ENCODE data around the gene ITGB2.

Gene ITGB2

DNA sequence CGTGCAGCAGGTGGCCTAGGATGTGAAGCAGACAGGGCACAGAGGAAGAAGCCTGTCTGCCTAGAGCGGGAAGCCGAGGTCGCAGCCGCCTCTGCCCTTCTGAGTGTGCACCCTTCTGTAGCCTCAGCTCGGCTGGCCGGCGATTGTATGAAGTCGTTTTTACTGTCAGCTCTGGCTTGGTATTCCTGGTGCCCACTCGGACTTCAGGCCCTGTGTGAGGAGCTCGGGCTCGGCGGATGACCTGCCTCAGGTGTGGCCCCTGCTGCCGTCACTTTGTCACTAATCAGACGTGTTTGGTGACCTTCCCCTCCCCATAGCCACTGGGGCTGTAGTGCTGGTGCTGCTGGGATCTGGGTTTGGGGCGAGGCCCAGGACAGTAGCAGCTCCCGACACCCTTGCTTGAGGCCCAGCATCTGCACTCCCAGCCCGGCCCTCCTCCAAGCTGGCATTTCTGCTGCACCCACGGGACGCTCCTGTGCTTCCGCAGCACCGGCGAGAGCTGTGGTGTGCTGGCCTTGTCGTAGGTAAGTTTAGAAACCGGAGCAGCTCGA lies 37.3 kb upstream of the ITGB2 start:
- H3K36me3 Mint-ChIP-seq: peaks cover 59% of the 10 kb centered on the region
- no peak overlapping the region for H3K4me3 Mint-ChIP-seq
- H3K4me1 Mint-ChIP-seq: peaks cover 8% of the 10 kb centered on the region

DNA sequence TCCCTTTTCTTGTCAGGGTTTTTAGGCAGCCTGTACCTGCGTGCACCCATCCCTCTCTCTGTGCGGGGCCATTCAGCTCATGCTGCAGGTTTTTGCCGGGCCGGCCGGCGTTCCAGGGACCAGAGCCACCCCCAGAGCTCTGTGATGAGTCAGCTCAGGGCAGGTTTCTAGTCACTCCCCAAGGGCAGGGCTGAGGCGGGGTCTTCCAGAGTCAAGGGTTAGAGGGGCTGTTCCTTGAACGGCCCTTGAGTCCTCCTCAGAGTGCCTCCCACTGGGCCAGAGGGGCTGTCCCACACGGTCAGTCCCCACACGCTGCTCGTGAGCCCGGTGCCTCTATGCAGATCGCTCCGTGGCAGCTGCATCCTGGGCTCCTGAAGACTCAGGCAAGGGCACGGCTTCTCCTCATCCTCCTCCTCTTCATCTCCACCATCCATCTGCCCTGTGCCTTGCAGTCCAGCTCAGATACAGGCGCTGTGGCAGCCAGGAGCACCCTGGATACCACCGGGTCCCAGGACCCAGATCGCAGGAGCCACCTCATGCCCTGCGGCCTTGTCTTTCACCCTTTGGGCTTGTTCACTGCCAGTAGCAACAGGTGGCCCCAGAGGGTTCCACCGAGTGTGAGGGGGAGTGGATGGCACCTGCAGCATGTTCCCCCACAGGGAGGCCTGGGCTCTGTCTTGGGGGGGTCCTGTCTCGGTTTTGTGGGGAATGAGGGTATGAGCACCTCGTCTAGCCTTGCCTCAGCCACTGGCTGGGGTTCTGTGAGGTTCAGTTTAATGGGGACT lies 36.5 kb upstream of the ITGB2 start:
- Mint-ChIP-seq H3K27ac (no peak overlapping the region), H3K4me3 (no peak overlapping the region), H3K9me3 (no peaks in the 10 kb centered on the region), H3K4me1 (peaks cover 15% of the 10 kb centered on the region), H3K36me3 (peaks cover 56% of the 10 kb centered on the region), H3K27me3 (no peaks in the 10 kb centered on the region)
- no peak for ATAC-seq

More for the DNA sequence above, 37.3 kb upstream of the ITGB2 start:
- H3K27ac Mint-ChIP-seq: no peak overlapping the region
- H3K9me3 Mint-ChIP-seq: no peaks in the 10 kb centered on the region
- no peak for ATAC-seq
- no peaks in the 10 kb centered on the region for H3K27me3 Mint-ChIP-seq

GRCh38 chr21:44956356-44957046 lies 35.8 kb upstream of the ITGB2 start:
- Mint-ChIP-seq H3K4me1 (peaks cover 18% of the 10 kb centered on the region), H3K4me3 (no peak overlapping the region), H3K9me3 (no peaks in the 10 kb centered on the region), H3K27ac (no peak overlapping the region), H3K36me3 (peaks cover 53% of the 10 kb centered on the region), H3K27me3 (no peaks in the 10 kb centered on the region)
- ATAC-seq: no peak

GRCh38 chr21:44955798-44956175 lies 35.1 kb upstream of the ITGB2 start:
- peaks cover 52% of the 10 kb centered on the region for H3K36me3 Mint-ChIP-seq
- H3K4me1 Mint-ChIP-seq: peaks cover 24% of the 10 kb centered on the region
- H3K4me3 Mint-ChIP-seq: no peak overlapping the region
- no peak overlapping the region for H3K27ac Mint-ChIP-seq
- no peaks in the 10 kb centered on the region for H3K27me3 Mint-ChIP-seq
- no peaks in the 10 kb centered on the region for H3K9me3 Mint-ChIP-seq
- no peak for ATAC-seq

DNA sequence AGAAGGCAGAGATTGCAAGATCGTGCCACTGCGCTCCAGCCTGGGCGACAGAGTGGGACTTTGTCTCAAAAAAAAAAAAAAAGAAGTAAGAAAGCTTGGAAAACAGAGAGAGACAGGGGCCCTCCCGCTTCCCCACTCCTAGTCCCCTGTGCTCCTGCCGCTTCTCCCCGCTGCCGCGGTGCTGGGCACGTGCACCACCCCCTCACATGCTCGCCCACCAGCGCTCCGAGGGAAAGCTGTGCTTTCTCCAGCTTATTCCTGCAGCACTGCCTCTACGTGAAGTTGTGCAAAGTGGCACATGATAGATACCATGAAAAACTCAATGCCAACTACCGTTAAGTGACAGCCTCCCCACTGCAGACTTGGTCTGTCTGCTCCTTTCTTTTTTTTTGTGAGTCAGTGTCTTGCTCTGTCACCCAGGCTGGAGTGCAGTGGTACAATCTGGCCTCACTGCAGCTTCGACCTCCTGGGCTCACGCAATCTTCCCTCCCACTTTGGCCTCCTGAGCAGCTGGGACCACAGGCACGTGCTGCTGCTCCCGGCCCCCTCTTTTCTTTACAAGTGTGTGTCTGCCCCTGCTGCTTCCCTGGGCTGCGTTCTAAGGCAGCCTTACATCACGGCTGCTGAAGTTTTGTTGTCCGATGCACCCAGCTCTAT lies 34.6 kb upstream of the ITGB2 start:
- Mint-ChIP-seq H3K4me3 (no peak overlapping the region), H3K36me3 (peaks cover 48% of the 10 kb centered on the region), H3K4me1 (peaks cover 24% of the 10 kb centered on the region), H3K9me3 (no peaks in the 10 kb centered on the region), H3K27ac (no peak overlapping the region), H3K27me3 (no peaks in the 10 kb centered on the region)
- ATAC-seq: no peak

DNA sequence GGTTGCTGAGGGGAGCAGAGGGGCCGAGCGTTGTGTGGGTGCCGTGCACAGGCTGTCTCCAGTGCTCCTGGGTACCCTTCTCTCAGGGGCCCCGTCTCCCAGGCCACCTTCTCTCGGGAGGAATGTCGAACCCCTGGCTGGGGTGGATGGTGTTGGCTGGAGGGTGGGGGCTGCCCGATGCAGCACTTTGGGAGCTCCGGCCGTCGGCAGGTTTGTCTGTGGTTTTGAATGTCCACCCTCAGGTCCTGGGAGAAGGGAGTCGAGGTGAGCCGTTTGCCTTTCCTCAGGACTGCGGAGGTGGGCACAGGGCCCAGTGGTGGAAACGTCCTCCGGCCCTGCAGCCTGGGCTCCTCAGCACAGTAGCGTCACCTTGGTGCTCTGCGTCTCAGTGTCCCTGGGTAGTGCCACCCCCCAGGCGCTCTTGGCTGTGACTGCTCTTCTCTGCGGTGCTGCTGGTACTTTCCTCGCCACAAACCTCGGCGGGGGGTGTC lies 33.6 kb upstream of the ITGB2 start:
- Mint-ChIP-seq H3K27ac (no peak overlapping the region), H3K4me1 (peaks cover 29% of the 10 kb centered on the region), H3K4me3 (no peak overlapping the region), H3K36me3 (peaks cover 48% of the 10 kb centered on the region), H3K27me3 (no peaks in the 10 kb centered on the region), H3K9me3 (no peaks in the 10 kb centered on the region)
- no peak for ATAC-seq

DNA sequence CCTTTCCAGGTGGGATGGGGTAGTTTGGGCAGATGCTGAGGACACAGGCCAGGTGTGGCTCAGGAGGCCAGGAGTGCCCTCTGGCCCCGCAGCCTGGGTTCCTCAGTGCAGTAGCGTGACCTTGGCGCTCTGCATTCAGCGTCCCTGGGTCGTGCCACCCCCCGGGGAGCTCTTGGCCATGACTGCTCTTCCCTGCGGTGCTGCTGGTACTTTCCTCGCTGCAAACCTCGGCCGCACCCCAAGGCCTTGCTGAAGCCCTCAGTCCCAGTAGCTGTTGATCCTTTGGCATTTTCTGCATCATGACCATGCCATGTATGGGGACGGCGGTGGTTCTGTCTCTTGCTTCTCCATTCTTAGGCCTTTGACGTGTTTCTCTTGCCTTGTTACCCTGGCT lies 32.9 kb upstream of the ITGB2 start:
- H3K9me3 Mint-ChIP-seq: no peaks in the 10 kb centered on the region
- H3K27ac Mint-ChIP-seq: no peak overlapping the region
- ATAC-seq: no peak
- no peak overlapping the region for H3K4me3 Mint-ChIP-seq
- no peaks in the 10 kb centered on the region for H3K27me3 Mint-ChIP-seq
- peaks cover 29% of the 10 kb centered on the region for H3K4me1 Mint-ChIP-seq
- peaks cover 48% of the 10 kb centered on the region for H3K36me3 Mint-ChIP-seq

GRCh38 chr21:44952929-44953627 lies 32.4 kb upstream of the ITGB2 start:
- peaks cover 29% of the 10 kb centered on the region for H3K4me1 Mint-ChIP-seq
- H3K9me3 Mint-ChIP-seq: no peaks in the 10 kb centered on the region
- H3K27me3 Mint-ChIP-seq: no peaks in the 10 kb centered on the region
- H3K4me3 Mint-ChIP-seq: no peak overlapping the region
- peaks cover 49% of the 10 kb centered on the region for H3K36me3 Mint-ChIP-seq
- ATAC-seq: peak; percentile 10
- peak overlapping the region; percentile 68 for H3K27ac Mint-ChIP-seq

DNA sequence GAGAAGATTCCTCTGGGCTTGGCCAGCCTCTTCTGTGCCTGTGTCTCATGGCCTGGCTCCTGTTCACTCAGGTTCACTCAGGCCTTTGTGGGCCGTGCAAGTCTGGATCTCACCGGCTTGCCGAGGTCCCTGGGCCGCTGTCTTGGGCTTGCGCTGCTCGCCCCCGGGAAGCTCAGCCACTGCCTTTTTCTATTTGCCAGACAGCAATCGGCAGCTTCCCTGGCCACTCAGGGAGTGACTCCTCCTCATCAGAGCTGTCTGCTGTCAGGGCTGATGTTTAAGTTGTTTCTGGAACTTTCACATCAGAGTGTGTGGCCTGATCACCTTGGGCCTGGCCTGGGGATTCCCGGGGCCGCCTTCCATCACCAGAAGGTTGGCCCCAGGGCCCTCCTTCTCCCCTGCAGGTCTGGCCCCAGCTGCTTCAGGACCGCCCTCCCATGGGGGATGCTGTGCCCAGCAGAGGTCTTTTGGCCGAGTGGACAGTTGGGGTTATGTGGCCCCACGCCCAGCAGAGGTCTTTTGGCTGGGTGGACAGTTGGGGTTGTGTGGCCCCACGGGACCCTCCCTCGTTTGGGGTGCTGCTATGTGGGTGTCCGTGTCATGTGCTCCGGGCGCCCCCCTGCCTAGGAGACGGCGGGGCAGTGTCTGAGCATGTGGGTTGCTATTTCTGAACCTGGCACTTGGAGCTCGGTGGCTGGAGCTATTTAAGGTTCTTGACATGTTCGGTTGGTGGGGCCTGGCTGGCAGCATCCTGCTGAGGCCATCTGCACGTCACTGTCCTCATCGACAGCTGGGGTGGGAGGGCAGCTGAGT lies 31.6 kb upstream of the ITGB2 start:
- Mint-ChIP-seq H3K27ac (peak overlapping the region; percentile 68), H3K4me3 (no peak overlapping the region), H3K36me3 (peaks cover 49% of the 10 kb centered on the region), H3K27me3 (no peaks in the 10 kb centered on the region), H3K9me3 (no peaks in the 10 kb centered on the region), H3K4me1 (peaks cover 34% of the 10 kb centered on the region)
- ATAC-seq: peak; percentile 5

DNA sequence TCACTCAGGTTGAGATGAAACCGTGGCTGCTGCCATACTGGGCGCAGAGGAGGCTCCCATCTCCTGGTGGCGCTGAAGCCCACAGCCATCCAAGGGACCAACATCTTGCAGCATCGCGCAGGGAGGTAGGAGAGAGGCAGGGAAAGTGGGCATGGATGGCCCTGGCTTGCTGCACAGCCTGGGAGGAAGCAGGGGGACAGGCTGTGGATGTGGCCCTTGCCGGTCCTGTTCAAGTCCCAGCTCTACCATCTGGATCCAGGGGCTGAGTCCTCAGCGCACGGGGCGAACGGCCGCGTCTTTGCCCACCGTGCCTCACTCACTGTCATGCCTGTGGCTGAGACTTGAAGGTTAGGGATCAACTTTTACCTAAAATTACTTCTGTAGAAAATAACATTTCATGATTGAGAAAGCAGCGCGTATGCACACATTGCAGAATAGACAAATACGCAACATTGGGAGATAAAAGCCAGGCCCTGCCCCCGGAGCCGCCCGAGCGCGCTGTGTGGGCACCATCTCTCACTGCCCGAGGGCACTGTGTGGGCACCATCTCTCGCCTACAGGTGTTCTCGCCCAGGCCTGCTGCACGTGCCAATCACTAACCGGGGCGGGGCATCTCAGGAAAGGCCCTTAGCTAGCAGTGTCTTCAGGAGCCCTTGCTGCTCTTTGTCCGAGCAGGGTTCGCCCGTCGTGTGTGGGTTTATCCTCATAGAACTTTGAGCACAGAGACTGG lies 30.7 kb upstream of the ITGB2 start:
- H3K4me1 Mint-ChIP-seq: peaks cover 34% of the 10 kb centered on the region
- H3K36me3 Mint-ChIP-seq: peaks cover 42% of the 10 kb centered on the region
- no peak overlapping the region for H3K27ac Mint-ChIP-seq
- H3K27me3 Mint-ChIP-seq: no peaks in the 10 kb centered on the region
- no peak for ATAC-seq
- no peaks in the 10 kb centered on the region for H3K9me3 Mint-ChIP-seq
- H3K4me3 Mint-ChIP-seq: no peak overlapping the region

DNA sequence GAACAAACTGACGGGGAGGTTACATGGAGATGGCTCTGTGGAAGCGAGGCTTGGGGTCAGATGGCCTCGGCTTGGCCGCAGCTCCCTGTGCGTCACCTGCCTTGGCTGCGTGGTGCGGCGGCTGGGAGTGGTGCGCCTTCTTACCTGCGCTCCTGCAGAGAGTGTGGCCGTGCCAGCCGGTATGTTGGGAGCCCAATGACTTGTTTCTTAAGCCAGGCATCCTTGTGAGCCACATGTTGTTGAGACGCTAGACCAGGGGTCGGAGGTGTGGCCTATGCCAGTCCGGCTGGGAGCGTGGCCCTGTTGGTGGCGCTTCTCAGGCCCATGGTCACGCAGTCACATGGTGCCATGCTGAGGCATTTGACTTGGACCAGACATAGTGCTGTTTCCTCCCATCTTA lies 29.7 kb upstream of the ITGB2 start:
- ATAC-seq: no peak
- no peak overlapping the region for H3K4me3 Mint-ChIP-seq
- H3K27me3 Mint-ChIP-seq: no peaks in the 10 kb centered on the region
- H3K36me3 Mint-ChIP-seq: peaks cover 41% of the 10 kb centered on the region
- H3K9me3 Mint-ChIP-seq: no peaks in the 10 kb centered on the region
- no peak overlapping the region for H3K27ac Mint-ChIP-seq
- peaks cover 37% of the 10 kb centered on the region for H3K4me1 Mint-ChIP-seq

- Mint-ChIP-seq H3K36me3 (peaks cover 42% of the 10 kb centered on the region), H3K4me3 (no peak overlapping the region), H3K9me3 (no peaks in the 10 kb centered on the region), H3K4me1 (peaks cover 40% of the 10 kb centered on the region), H3K27ac (no peak overlapping the region), H3K27me3 (no peaks in the 10 kb centered on the region)
- peak; percentile 83 for ATAC-seq
These were observed 29.1 kb upstream of the ITGB2 start for GRCh38 chr21:44949779-44950198.

DNA sequence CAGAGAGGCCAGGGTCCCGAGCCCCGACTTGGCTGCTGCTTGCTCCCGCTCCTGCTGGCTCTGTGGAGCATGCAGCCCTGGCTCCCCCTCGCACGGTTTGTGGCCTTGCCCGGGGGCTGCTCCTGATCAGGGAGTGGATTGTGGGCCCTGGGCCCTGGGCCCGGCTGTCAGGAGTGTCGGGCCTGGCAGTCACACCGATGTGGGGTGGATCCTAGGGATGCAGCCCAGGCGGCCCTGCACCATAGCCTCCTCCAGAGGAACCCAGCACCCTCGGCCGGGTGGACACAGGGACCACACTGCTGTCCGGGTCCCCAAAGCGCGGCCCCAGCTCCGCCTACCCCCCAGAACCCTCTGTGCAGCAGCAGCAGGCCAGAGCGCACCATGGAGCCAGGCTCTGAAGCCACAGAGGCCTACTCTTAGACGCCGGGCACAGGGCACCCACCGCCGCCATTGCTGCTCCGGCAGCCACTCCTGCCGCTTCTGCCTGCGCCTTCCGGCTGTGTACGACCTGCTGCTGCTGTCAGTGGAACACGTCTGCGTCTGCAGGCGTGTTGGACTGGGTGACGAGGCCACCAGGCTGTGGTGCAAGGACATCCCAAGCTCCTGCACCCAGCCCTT lies 28.6 kb upstream of the ITGB2 start:
- no peak overlapping the region for H3K27ac Mint-ChIP-seq
- H3K36me3 Mint-ChIP-seq: peaks cover 48% of the 10 kb centered on the region
- no peaks in the 10 kb centered on the region for H3K27me3 Mint-ChIP-seq
- H3K9me3 Mint-ChIP-seq: no peaks in the 10 kb centered on the region
- H3K4me3 Mint-ChIP-seq: no peak overlapping the region
- no peak for ATAC-seq
- H3K4me1 Mint-ChIP-seq: peaks cover 45% of the 10 kb centered on the region
